T-helper 9 cell (primary cell): ENCODE measurements around the gene MYOC.
"Not testable (repeated sequence)": the region's sequence is repeated elsewhere in the genome, so short reads cannot be mapped to it uniquely, and the experiment has no call there.

ENCODE experiments used
- DNase-seq: peaks from one replicate; pipeline ENCODE4 v3.0.0-alpha.2; 2020

Gene MYOC

GRCh38 chr1:171646249-171646560 lies 6.3 kb downstream of the MYOC start:
- no peak for DNase-seq

GRCh38 chr1:171645553-171646248 lies 6.8 kb downstream of the MYOC start:
- no peak for DNase-seq

DNA sequence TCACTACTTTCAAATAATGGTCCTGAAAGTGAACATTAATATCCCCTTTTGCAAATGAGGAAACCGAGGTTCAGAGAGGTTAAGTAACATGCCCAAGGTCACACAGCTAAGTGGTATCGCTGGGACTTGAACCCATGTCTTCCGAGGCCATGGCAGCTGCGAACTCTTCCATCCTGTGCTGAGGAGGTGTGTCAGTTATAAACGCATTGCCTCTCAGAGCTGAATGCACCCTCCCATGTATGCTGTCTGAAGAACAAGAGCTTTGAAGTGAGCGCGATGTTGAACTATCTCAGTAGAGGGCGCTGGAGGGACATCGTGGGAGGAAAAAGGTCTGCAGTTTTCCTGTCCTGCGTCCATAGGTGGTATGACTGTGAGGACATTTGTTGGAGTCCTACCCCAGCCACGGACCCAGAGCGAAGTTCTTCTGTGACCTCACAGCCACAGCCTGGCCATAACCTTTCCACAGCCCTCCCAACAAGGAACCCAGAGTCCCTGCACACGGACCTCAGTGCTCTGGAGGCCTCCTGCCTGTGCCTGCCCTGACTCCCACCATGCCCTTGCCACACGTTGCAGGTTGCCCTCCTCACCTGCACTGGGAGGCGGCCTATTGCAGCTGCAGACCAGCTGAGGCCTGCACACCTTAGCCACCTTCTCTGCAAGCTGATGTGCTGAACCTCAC lies 7.5 kb downstream of the MYOC start:
- DNase-seq = peak; percentile 37

GRCh38 chr1:171643156-171643555 lies 9.3 kb downstream of the MYOC start:
- no peak for DNase-seq

- no peak for DNase-seq
Observed at GRCh38 chr1:171642197-171642596, 10.3 kb downstream of the MYOC start.

DNA sequence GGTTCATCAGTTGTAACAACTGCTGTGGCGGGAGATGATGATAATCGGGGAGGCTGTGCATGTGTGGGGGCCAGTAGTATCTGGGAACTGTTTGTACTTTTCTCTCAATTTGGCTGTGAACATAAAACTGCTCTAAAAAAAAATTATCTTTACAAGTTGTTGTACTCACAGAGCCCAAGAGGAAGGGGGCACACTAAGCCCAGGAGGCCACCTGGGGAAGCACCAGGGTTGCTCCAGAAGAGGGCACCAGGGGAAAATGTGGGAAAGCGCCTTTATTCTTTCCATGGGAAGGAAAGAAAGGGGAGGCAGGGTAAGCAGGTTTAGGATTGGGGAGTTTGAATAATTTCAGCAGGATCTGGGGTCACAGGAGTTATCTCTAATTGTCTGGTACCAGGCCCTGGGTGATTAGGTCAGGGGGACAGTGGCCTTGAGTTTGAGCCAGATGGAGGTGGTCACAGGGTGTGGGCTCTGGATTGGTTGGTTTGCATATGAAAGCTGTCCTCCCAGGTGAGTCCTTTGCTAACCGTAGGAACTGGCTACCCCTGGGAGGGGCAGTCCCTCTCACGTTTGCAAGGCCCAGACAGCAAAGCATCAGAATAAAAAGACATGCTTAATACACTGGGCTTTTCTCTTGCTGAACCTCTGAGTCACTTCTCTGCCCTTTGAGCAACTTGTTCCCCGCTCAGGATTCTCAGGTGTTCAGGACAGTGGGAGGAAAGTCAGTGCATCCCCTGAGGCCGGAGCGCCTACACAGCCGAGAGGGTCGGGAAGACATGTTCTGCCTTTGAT lies 11.2 kb downstream of the MYOC start:
- DNase-seq = no peak

- DNase-seq = no peak
Observed at GRCh38 chr1:171640225-171640624, 12.3 kb downstream of the MYOC start.

- DNase-seq = no peak
Observed at GRCh38 chr1:171637928-171638576, 14.4 kb downstream of the MYOC start.

GRCh38 chr1:171636141-171636540 lies 16.3 kb downstream of the MYOC start:
- no peak for DNase-seq

DNA sequence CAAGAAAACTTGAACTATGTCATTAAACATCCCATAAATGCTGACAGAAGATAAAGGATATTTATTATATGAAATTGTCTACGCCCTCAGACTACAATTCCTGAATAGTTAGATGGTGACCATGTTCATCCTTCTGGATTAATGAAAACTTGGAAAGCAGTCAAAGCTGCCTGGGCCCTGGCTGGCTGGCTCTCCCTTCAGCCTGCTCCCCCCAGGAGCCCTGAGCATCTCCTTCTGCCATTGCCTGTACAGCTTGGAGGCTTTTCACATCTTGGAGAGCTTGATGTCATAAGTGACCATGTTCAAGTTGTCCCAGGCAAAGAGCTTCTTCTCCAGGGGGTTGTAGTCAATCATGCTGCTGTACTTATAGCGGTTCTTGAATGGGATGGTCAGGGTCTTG lies 16.8 kb downstream of the MYOC start:
- DNase-seq = no peak

GRCh38 chr1:171628225-171628624 lies 24.3 kb downstream of the MYOC start:
- DNase-seq = no peak

DNA sequence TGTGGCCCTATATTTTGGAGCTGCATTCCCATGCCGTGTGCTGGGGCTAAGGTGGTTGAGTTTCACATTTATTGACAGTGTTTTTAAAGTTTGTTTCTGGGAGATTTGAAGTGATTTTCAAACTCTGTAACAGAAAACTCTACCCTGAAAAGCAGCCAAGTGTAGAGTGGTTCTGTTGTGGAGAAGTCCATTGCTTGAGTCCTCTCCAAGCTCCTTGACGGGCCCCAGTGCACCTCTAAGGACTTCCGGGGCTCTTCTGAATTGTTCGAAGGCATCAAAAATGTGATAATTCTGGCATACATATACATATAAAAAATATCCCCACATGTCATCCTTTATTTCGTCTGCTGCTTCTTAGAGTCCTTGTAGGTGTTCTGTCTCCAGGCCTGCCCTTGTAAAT lies 25.5 kb downstream of the MYOC start:
- no peak for DNase-seq

DNA sequence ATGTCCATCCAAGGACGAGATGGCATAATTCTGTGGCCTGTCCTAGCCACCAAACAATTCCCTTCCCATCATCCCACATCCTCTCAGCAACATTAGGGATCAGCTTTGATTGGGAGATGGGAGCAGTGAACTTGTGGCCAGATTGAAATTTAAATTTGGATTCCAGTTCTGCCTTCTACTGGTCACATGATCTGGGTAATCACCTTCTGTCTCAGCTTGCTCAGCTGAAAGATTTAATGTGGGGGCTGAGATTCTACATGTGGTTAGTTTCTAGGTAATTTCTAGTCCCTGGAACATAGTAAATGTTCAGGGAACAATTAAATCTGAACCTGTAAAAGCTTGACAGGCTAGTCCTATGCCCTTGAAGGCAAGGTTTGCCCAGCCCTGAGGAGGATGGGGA lies 27.3 kb downstream of the MYOC start:
- DNase-seq = no peak

GRCh38 chr1:171623651-171624331 lies 28.7 kb downstream of the MYOC start:
- DNase-seq = no peak

DNA sequence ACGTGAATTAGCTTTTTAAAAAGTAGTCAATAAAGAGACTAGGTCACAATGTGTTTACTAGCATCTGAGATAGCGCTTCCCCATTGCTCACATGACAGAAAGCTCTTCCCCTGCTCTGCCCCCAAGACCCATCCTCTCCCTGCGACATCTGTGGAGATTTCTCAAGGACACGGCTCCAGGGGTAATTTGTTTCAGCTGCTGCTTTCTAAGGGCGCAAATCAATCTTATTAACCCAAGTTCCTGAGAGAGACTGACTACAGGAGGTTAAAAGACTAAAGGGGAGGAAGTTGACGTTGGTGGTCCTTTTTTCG lies 30.4 kb downstream of the MYOC start, which contains the start of gene MYOCOS:
TSS of gene MYOCOS (plus strand) at position 92 of the 311 bp plus-strand sequence. CDS start 1,641 bp downstream, outside the sequence.
- no peak for DNase-seq

DNA sequence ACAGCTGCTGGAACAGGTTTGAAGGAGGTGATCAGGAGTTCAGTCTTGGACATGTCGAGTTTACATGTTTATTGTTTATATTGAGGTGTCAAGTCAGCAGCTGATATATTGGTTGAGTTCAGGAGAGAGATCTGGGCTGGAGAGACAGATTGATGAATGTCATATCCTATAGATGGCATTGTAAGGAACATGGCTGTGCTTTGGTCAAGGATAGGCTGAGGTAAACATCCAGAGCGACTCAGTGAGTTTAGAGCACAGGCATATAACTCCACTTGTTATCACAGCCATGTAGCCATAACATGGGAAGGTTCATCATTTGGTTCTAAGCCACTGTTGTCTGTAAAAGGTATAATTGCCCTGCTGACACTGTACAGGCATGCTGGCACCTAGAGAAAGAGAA lies 35.9 kb downstream of the MYOC start:
- no peak for DNase-seq

- DNase-seq = not testable (repeated sequence)
Observed at GRCh38 chr1:171615122-171615906, 37.2 kb downstream of the MYOC start.

- DNase-seq = no peak
Observed at GRCh38 chr1:171613282-171613681, 39.2 kb downstream of the MYOC start.

- DNase-seq = no peak
Observed at GRCh38 chr1:171611306-171611705, 41.2 kb downstream of the MYOC start.

GRCh38 chr1:171610385-171610784 lies 42.1 kb downstream of the MYOC start:
- DNase-seq = no peak

DNA sequence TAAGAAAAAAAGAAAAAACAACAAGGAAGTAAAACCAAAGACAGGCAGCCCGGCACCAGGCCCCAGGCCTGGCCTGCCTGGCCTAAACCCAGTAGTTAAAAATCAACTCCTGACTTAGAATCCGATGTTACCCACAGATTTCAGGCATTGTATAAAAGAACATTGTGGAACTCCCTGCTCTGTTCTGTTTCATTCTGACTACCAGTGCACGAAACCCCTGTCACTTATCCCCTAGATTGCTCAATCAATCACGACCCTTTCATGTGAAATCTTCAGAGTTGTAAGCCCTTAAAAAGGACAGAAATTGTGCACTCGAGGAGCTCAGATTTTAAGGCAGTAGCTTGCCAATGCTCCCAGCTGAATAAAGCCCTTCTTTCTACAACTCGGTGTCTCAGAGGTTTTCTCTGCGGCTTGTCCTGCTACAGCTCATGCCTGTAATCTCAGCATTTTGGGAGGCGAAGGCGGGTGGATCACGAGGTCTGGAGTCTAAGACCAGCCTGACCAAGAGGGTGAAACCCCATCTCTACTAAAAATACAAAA lies 46.0 kb downstream of the MYOC start:
- DNase-seq = no peak

GRCh38 chr1:171603042-171603441 lies 49.4 kb downstream of the MYOC start:
- not testable (repeated sequence) for DNase-seq
